IMR-90 (cell line): ENCODE measurements around the gene ASAP2. TPM values are rescaled to one million over a fixed set of nuclear protein-coding genes. Genes with fewer than 3 reads are reported as not detected.

Source experiments
- ATAC-seq: fragments of 200-7000 bp; cut with Tn5 transposase; 2 replicates; pipeline ENCODE4 v1.9.1; 2020; ENCODE audit warnings: low read depth, mild to moderate bottlenecking, moderate library complexity
- BruUV-seq: library from RNA; stranded (reverse); fragments of 400-500 nt; replicated peaks from 2 replicates; lab custom pipeline; 2021; lab: Mats Ljungman, UMichigan
- CTCF ChIA-PET: fragments of 300-600 bp; formaldehyde crosslinking; extraction: SDS; loops from one replicate; lab custom pipeline; 2021; ENCODE audit warnings: antibody characterized with exemption; lab: Yijun Ruan, JAX
- POLR2A ChIA-PET: fragments of 300-600 bp; sonication (Branson Sonifier 250); formaldehyde crosslinking; loops from one replicate; lab custom pipeline; 2022; ENCODE audit warnings: antibody characterized with exemption; ENCODE audit not compliant: unreplicated experiment; lab: Charles Lee
- DNase-seq: peaks from one replicate; pipeline ENCODE4 v3.0.0; 2013
- H2AFZ ChIP-seq: replicated peaks from 2 replicates; pipeline ENCODE3; 2013; ENCODE audit warnings: low read length, mild to moderate bottlenecking; ENCODE audit not compliant: poor library complexity
- H2AK5ac ChIP-seq: 2 replicates; pipeline ENCODE4 v1.6.1; 2013; ENCODE audit warnings: low read depth, low read length, inconsistent platforms
- H2AK9ac ChIP-seq: replicated peaks from 2 replicates; pipeline ENCODE3; 2013; ENCODE audit warnings: mild to moderate bottlenecking, low read depth, low read length, moderate library complexity; ENCODE audit not compliant: poor library complexity
- H2BK120ac ChIP-seq: 2 replicates; pipeline ENCODE4 v1.6.1; 2013; ENCODE audit warnings: low read depth, low read length, inconsistent platforms
- H2BK15ac ChIP-seq: 3 replicates; pipeline ENCODE4 v1.6.1; 2013; ENCODE audit warnings: low read depth, low read length, inconsistent platforms
- H2BK20ac ChIP-seq: 2 replicates; pipeline ENCODE4 v1.6.1; 2013; ENCODE audit warnings: low read depth, mild to moderate bottlenecking, inconsistent platforms, low read length, moderate library complexity
- H2BK5ac ChIP-seq: 2 replicates; pipeline ENCODE4 v1.6.1; 2013; ENCODE audit warnings: mild to moderate bottlenecking, low read depth, low read length, inconsistent platforms; ENCODE audit not compliant: poor library complexity, severe bottlenecking
- H3K14ac ChIP-seq: replicated peaks from 2 replicates; pipeline ENCODE4 v1.6.1; 2013; ENCODE audit warnings: low read depth, low read length, inconsistent platforms
- H3K18ac ChIP-seq: 2 replicates; pipeline ENCODE4 v1.6.1; 2013; ENCODE audit warnings: low read depth, low read length, control low read depth
- H3K23ac ChIP-seq: 2 replicates; pipeline ENCODE4 v1.6.1; 2013; ENCODE audit warnings: low read depth, low read length, inconsistent platforms
- H3K27ac ChIP-seq: 2 replicates; pipeline ENCODE4 v1.5.1; 2013; ENCODE audit warnings: mild to moderate bottlenecking, control low read depth, low read length; ENCODE audit not compliant: insufficient read depth
- H3K27me3 ChIP-seq: 2 replicates; pipeline ENCODE4 v1.6.1; 2013; ENCODE audit warnings: low read length; ENCODE audit not compliant: control insufficient read depth, insufficient read depth
- H3K36me3 ChIP-seq: 2 replicates; pipeline ENCODE4 v1.6.1; 2013; ENCODE audit warnings: low read length, mixed read lengths; ENCODE audit not compliant: control insufficient read depth, insufficient read depth
- H3K4ac ChIP-seq: 2 replicates; pipeline ENCODE4 v1.6.1; 2013; ENCODE audit warnings: low read depth, low read length, inconsistent platforms
- H3K4me1 ChIP-seq: 2 replicates; pipeline ENCODE4 v1.6.1; 2013; ENCODE audit warnings: low read length, mixed read lengths; ENCODE audit not compliant: control insufficient read depth, insufficient read depth
- H3K4me2 ChIP-seq: 2 replicates; pipeline ENCODE4 v1.6.1; 2013; ENCODE audit warnings: low read depth, mild to moderate bottlenecking, control low read depth, low read length, moderate library complexity
- H3K4me3 ChIP-seq: 2 replicates; pipeline ENCODE4 v1.5.1; 2013; ENCODE audit warnings: low read depth, mild to moderate bottlenecking, control low read depth, low read length, moderate library complexity; ENCODE audit not compliant: insufficient read depth
- H3K56ac ChIP-seq: 2 replicates; pipeline ENCODE4 v1.6.1; 2013; ENCODE audit warnings: low read length, inconsistent platforms; ENCODE audit not compliant: insufficient read depth; ENCODE audit errors: extremely low read depth
- H3K79me1 ChIP-seq, 2 experiments: 2 replicates each; pipeline ENCODE4 v1.6.1; 2013; ENCODE audit warnings: low read length in 2 of 2, inconsistent platforms in 1 of 2, low read depth in 1 of 2
- H3K9ac ChIP-seq: 2 replicates; pipeline ENCODE4 v1.6.1; 2013; ENCODE audit warnings: low read depth, low read length, control low read depth
- H3K9me1 ChIP-seq: 2 replicates; pipeline ENCODE4 v1.6.1; 2013; ENCODE audit warnings: low read length, inconsistent platforms; ENCODE audit not compliant: insufficient read depth
- H3K9me3 ChIP-seq: 2 replicates; pipeline ENCODE4 v1.6.1; 2013; ENCODE audit warnings: low read length; ENCODE audit not compliant: control insufficient read depth, insufficient read depth
- H4K20me1 ChIP-seq: 2 replicates; pipeline ENCODE4 v1.6.1; 2013; ENCODE audit warnings: low read length, inconsistent platforms; ENCODE audit not compliant: insufficient read depth
- H4K5ac ChIP-seq: 2 replicates; pipeline ENCODE4 v1.6.1; 2013; ENCODE audit warnings: mild to moderate bottlenecking, low read depth, low read length, control low read depth
- H4K8ac ChIP-seq, 2 experiments: 2 replicates each; pipeline ENCODE4 v1.6.1; 2013; ENCODE audit warnings: low read depth in 2 of 2, low read length in 2 of 2, control low read depth in 1 of 2, inconsistent platforms in 1 of 2
- H4K91ac ChIP-seq: 2 replicates; pipeline ENCODE4 v1.6.1; 2013; ENCODE audit warnings: low read depth, low read length, inconsistent platforms; ENCODE audit not compliant: insufficient read depth
- CEBPB ChIP-seq: IDR thresholded peaks from 2 replicates; pipeline ENCODE4 v1.6.1; 2012; ENCODE audit warnings: low read depth, low read length, improper control_type of control experiment
- MXI1 ChIP-seq: IDR thresholded peaks from 2 replicates; pipeline ENCODE4 v1.6.1; 2012; ENCODE audit warnings: low read depth, mild to moderate bottlenecking, low read length, moderate library complexity, borderline replicate concordance
- WGBS, 2 experiments: methylation state at CpG; one replicate each; pipeline versions ENCODE4 v1.1.5 to v1.1.7; 2013; ENCODE audit warnings: missing lambda C conversion rate in 2 of 2; ENCODE audit not compliant: insufficient read length in 1 of 2; ENCODE audit errors: extremely low coverage in 2 of 2; 5-methylcytosine and 5-hydroxymethylcytosine counted together
- dilution Hi-C: fragments of 300-500 bp; cut with HindIII; formaldehyde crosslinking; loops from one replicate; pipeline ENCODE4 v1.14.3; 2018; ENCODE audit warnings: low sequenced_read_pairs; ENCODE audit not compliant: unreplicated experiment
- in situ Hi-C: fragments of 300-500 bp; cut with MboI; formaldehyde crosslinking; loops from 3 replicates; pipeline ENCODE4 v1.14.3; 2019; ENCODE audit warnings: low sequenced_read_pairs, inconsistent platforms, mixed read lengths
- intact Hi-C: fragments of 100-400 bp; cut with micrococcal nuclease; formaldehyde crosslinking; loops from 2 replicates; pipeline ENCODE4 v1.10.0; 2022
- polyA plus RNA-seq, 3 experiments: library from polyadenylated mRNA; depleted of rRNA; stranded (reverse); fragments of >200 nt; gene quantifications; 2 replicates each; pipeline ENCODE4 v1.2.3, GENCODE V29; 2012; ENCODE audit warnings: low replicate concordance in 1 of 3
- total RNA-seq: library from RNA; depleted of rRNA; stranded (reverse); fragments of >200 nt; gene quantifications from 2 replicates; pipeline ENCODE4 v1.2.3, GENCODE V29; 2012

Gene ASAP2
- total and polyA plus RNA-seq, 2 of the 4 experiments (the other 2 are of a cell fraction) = 19.7 to 28.1 TPM

DNA sequence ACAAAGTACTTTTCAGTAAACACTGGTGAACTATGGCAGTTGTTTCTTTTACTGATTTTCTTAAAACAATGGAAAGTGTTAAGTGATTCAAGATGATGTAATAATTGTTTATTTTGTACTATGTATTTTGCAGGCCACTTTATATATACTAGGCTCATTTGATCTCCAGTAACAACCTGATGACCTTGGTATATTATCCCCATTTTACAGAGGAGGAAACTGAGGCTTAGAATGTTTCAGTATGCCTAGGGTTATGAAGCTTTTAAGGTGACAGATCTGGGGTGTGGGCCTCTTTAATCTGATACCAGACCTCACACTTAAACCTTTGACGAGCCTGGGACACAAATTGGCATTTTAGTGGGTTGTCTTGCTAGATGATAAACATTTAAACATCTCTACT, 153.5 kb downstream of the ASAP2 start:
- Histone ChIP-seq H2AFZ (no peak overlapping the region), H4K5ac (no peak overlapping the region), H2BK15ac (no peak overlapping the region), H4K91ac (no peak overlapping the region), H3K56ac (no peak overlapping the region), H3K9me1 (peaks cover 6% of the 10 kb centered on the region), H2BK5ac (no peak overlapping the region), H3K36me3 (peaks cover 31% of the 10 kb centered on the region), H3K4ac (no peak overlapping the region), H3K4me3 (no peak overlapping the region), H3K14ac (no peak overlapping the region), H2BK120ac (no peak overlapping the region), H3K4me1 (peaks cover 6% of the 10 kb centered on the region; the same call in 1 of the 2 replicates), H2AK9ac (no peak overlapping the region), H3K27ac (no peak overlapping the region), H3K79me1 (peaks cover 10 to 25% of the 10 kb centered on the region in 2 experiments; a peak in 3 of 4 replicates), H3K27me3 (no peaks in the 10 kb centered on the region), H3K23ac (no peak overlapping the region), H3K9me3 (no peaks in the 10 kb centered on the region), H4K20me1 (no peaks in the 10 kb centered on the region), H3K4me2 (no peak overlapping the region), H2AK5ac (no peak overlapping the region), H2BK20ac (no peak overlapping the region), H3K9ac (no peak overlapping the region), H3K18ac (no peak overlapping the region), H4K8ac (no peak overlapping the region)
- DNase-seq = no peak
- in situ Hi-C loops = no loop called here
- WGBS, 2 experiments = no CpG with 5 or more reads among the region's 1 CpG
- ChIA-PET POLR2A (no interaction called here), CTCF (interaction anchor here (1.0 kb wide), 1 partner anchor 11 kb away, joined by 3 read pairs; no protein-coding TSS in a partner anchor)
- TF ChIP-seq CEBPB (0 out of 2 replicates have a peak, but pooled peaks have one; percentile 6), MXI1 (no peak)
- dilution Hi-C loops = no loop called here
- no TSS peak for BruUV-seq
- no peak for ATAC-seq
- intact Hi-C loops = no loop called here
